GM12878 (cell line): ENCODE measurements around the gene UHRF2. TPM values are rescaled to one million over a fixed set of nuclear protein-coding genes. Genes with fewer than 3 reads are reported as not detected.

Experiments used
- CBX5 ChIP-seq: sonication (generic); IDR thresholded peaks from 2 replicates; pipeline ENCODE4 v1.6.1; 2016; ENCODE audit warnings: low read depth, moderate library complexity, mild to moderate bottlenecking, inconsistent platforms
- CHD2 ChIP-seq: IDR thresholded peaks from 2 replicates; pipeline ENCODE4 v1.6.1; 2011; ENCODE audit warnings: low read depth, low read length, improper control_type of control experiment, borderline replicate concordance
- CUX1 ChIP-seq: IDR thresholded peaks from 2 replicates; pipeline ENCODE4 v1.6.1; 2012; ENCODE audit warnings: improper control_type of control experiment, low read depth, low read length; ENCODE audit not compliant: insufficient replicate concordance
- IKZF2 ChIP-seq, 2 experiments: fragments of 450-650 bp; IDR thresholded peaks; 2 replicates each; pipeline ENCODE4 v1.6.1; 2017; ENCODE audit warnings: mild to moderate bottlenecking in 2 of 2, moderate library complexity in 2 of 2
- NR2C1 ChIP-seq: fragments of 450-650 bp; IDR thresholded peaks from 2 replicates; pipeline ENCODE4 v1.6.1; 2017; ENCODE audit warnings: antibody characterized with exemption, mild to moderate bottlenecking, moderate library complexity
- RELB ChIP-seq: fragments of 450-650 bp; IDR thresholded peaks from 2 replicates; pipeline ENCODE4 v1.6.1; 2017; ENCODE audit warnings: low read depth, mild to moderate bottlenecking, moderate library complexity
- STAT1 ChIP-seq: fragments of 450-650 bp; conservative IDR thresholded peaks from 2 replicates; pipeline ENCODE4 v1.6.1; 2014; ENCODE audit warnings: antibody characterized with exemption, mild to moderate bottlenecking
- TBL1XR1 ChIP-seq: IDR thresholded peaks from 2 replicates; pipeline ENCODE4 v1.6.1; 2012; ENCODE audit warnings: low read depth, low read length, improper control_type of control experiment
- TCF12 ChIP-seq: IDR thresholded peaks from 2 replicates; pipeline ENCODE4 v1.6.1; 2011; ENCODE audit warnings: low read depth, mild to moderate bottlenecking, low read length
- YY1 ChIP-seq: IDR thresholded peaks from 2 replicates; pipeline ENCODE4 v1.6.1; 2011; ENCODE audit warnings: low read depth, mild to moderate bottlenecking, low read length
- ZNF217 ChIP-seq: fragments of 450-650 bp; IDR thresholded peaks from 2 replicates; pipeline ENCODE4 v1.6.1; 2017; ENCODE audit warnings: antibody characterized with exemption, mild to moderate bottlenecking
- ZNF384 ChIP-seq: IDR thresholded peaks from 2 replicates; pipeline ENCODE4 v1.6.1; 2012; ENCODE audit warnings: low read depth, mild to moderate bottlenecking, low read length, improper control_type of control experiment, borderline replicate concordance
- ZNF622 ChIP-seq: fragments of 450-650 bp; IDR thresholded peaks from 2 replicates; pipeline ENCODE4 v1.6.1; 2017; ENCODE audit warnings: mild to moderate bottlenecking, inconsistent platforms
- polyA plus RNA-seq, 11 experiments: library from polyadenylated mRNA; depleted of rRNA in 4 of 11; unstranded in 6 of 11; stranded (reverse) in 5 of 11; fragments of >200 nt; fragmentation: Nextera tagmentation in 4 of 11; fragmentation: Illumina TruSeq in 1 of 11; extraction: Ambion mirVana in 4 of 11; extraction: Trizol in 1 of 11; gene quantifications; 1 replicate in 1 of 11; 2 replicates in 10 of 11; pipeline versions ENCODE4 v1.2.1 to v1.2.3, GENCODE V29; 2011 to 2016; ENCODE audit warnings: inconsistent platforms in 2 of 11, missing spikeins in 2 of 11, low read depth in 1 of 11
- total RNA-seq, 4 experiments: library from RNA; depleted of rRNA in 3 of 4; stranded (reverse); fragments of >200 nt in 3 of 4; fragmentation: Illumina TruSeq in 1 of 4; extraction: Trizol in 1 of 4; gene quantifications; 2 replicates each; pipeline versions ENCODE4 v1.2.1 to v1.2.3, GENCODE V29; 2013 to 2021
- TF ChIP-seq, protein P1 (sequence below): IDR thresholded peaks from 2 replicates; pipeline ENCODE4 v1.6.1; 2012; ENCODE audit warnings: low read depth, low read length, improper control_type of control experiment
- TF ChIP-seq, protein P2 (sequence below): fragments of 450-650 bp; IDR thresholded peaks from 2 replicates; pipeline ENCODE4 v1.6.1; 2016; ENCODE audit warnings: mild to moderate bottlenecking
- TF ChIP-seq, protein P3 (sequence below): fragments of 450-650 bp; formaldehyde crosslinking; IDR thresholded peaks from 2 replicates; pipeline ENCODE4 v1.4.0; 2020; ENCODE audit warnings: mild to moderate bottlenecking, moderate library complexity

Gene UHRF2
- total and polyA plus RNA-seq, 10 of the 15 experiments (the other 5 are each of a cell fraction or from before 2014, with no cell fraction given) = 11.2 to 95.8 (median 43.1) TPM

DNA sequence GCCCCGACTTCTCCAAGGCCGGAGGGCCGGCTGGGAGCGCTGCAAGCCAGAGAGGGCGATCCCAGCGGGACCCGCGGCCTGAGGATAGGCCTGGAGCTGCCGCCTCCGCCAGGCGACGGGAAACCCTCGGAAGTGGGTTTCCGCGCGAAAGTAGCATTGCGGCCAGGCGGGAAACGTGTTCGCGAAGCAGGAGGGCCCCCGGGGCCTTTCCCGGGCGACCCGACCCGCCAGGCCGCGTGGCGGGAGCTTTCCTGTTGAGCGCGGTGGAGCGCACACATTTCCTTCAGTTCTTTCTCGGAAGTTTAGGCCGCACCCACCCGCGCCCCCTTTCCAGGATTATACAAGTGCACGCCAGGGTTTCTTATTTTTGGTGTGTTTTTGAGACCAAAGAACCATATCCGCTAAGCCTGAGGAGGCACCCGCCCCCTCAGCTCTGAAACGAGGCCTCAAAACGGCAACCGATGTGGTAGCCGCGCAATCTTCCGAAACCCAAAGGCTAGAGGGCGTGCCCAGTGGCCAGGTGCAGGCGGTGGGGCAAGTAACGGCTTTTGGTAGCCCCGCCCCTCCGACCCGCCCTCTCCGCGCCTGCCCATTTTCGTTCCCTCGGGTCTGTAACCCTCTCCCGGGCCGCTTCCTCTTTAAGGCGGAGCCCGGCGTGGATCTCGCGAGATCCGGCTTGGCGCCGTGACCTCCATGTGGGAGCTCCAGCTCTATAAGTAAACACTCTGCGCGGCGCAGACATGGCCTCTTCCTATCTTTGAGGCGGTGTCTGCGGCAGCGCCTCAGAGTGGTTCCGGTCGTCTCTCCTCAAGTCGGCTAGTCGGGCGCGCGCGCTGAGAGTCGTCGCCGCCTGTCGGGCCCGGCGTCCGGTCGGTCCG, at the start of gene UHRF2 (continued):
- TF ChIP-seq RELB (peak; percentile 78), NR2C1 (peak; percentile 66), YY1 (peak; percentile 94), CHD2 (peak; percentile 100), STAT1 (no peak), CUX1 (no peak), CBX5 (0 out of 2 replicates have a peak, but pooled peaks have one; percentile 5), ZNF384 (no peak), IKZF2 (IDR thresholded peaks at IDR 0.05) (peak; percentile 72 to 78), TCF12 (peak; percentile 95), ZNF622 (no peak), TBL1XR1 (peak; percentile 77), ZNF217 (peak; percentile 66; the same call in 1 of the 2 replicates)
- TF ChIP-seq, protein P1, sequence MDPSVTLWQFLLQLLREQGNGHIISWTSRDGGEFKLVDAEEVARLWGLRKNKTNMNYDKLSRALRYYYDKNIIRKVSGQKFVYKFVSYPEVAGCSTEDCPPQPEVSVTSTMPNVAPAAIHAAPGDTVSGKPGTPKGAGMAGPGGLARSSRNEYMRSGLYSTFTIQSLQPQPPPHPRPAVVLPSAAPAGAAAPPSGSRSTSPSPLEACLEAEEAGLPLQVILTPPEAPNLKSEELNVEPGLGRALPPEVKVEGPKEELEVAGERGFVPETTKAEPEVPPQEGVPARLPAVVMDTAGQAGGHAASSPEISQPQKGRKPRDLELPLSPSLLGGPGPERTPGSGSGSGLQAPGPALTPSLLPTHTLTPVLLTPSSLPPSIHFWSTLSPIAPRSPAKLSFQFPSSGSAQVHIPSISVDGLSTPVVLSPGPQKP = 0 out of 2 replicates have a peak, but pooled peaks have one; percentile 17
- TF ChIP-seq, protein P2, sequence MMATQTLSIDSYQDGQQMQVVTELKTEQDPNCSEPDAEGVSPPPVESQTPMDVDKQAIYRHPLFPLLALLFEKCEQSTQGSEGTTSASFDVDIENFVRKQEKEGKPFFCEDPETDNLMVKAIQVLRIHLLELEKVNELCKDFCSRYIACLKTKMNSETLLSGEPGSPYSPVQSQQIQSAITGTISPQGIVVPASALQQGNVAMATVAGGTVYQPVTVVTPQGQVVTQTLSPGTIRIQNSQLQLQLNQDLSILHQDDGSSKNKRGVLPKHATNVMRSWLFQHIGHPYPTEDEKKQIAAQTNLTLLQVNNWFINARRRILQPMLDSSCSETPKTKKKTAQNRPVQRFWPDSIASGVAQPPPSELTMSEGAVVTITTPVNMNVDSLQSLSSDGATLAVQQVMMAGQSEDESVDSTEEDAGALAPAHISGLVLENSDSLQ = peak; percentile 49; the same call in 1 of the 2 replicates
- TF ChIP-seq, protein P3, sequence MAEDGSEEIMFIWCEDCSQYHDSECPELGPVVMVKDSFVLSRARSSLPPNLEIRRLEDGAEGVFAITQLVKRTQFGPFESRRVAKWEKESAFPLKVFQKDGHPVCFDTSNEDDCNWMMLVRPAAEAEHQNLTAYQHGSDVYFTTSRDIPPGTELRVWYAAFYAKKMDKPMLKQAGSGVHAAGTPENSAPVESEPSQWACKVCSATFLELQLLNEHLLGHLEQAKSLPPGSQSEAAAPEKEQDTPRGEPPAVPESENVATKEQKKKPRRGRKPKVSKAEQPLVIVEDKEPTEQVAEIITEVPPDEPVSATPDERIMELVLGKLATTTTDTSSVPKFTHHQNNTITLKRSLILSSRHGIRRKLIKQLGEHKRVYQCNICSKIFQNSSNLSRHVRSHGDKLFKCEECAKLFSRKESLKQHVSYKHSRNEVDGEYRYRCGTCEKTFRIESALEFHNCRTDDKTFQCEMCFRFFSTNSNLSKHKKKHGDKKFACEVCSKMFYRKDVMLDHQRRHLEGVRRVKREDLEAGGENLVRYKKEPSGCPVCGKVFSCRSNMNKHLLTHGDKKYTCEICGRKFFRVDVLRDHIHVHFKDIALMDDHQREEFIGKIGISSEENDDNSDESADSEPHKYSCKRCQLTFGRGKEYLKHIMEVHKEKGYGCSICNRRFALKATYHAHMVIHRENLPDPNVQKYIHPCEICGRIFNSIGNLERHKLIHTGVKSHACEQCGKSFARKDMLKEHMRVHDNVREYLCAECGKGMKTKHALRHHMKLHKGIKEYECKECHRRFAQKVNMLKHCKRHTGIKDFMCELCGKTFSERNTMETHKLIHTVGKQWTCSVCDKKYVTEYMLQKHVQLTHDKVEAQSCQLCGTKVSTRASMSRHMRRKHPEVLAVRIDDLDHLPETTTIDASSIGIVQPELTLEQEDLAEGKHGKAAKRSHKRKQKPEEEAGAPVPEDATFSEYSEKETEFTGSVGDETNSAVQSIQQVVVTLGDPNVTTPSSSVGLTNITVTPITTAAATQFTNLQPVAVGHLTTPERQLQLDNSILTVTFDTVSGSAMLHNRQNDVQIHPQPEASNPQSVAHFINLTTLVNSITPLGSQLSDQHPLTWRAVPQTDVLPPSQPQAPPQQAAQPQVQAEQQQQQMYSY = peak; percentile 51; the same call in 1 of the 2 replicates
